HS-27A (cell line): Measurements from ENCODE around the gene GNAZ.

Source experiments
- DNase-seq: peaks from one replicate; pipeline ENCODE4 v3.0.0-alpha.2; 2012; ENCODE audit warnings: low read depth, missing footprints

The GNAZ gene

GRCh38 chr22:23107487-23108248 lies 37.3 kb downstream of the GNAZ start:
- no peak for DNase-seq

- DNase-seq, result no peak
These were observed 38.1 kb downstream of the GNAZ start for GRCh38 chr22:23108249-23109078.

DNA sequence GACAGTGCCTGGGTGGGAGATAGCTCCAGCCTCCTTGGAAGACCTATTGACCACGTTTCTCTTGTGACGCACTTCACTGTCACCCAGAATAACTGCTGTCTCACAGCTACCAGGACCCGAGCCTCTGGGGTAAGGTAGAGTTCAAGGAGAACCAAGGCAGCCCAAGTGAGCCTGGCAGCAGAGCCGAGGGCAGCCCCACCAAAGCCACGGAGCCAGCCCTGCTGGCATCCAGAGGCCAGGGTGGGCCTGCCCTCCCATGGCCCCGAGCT lies 38.7 kb downstream of the GNAZ start:
- no peak for DNase-seq

DNA sequence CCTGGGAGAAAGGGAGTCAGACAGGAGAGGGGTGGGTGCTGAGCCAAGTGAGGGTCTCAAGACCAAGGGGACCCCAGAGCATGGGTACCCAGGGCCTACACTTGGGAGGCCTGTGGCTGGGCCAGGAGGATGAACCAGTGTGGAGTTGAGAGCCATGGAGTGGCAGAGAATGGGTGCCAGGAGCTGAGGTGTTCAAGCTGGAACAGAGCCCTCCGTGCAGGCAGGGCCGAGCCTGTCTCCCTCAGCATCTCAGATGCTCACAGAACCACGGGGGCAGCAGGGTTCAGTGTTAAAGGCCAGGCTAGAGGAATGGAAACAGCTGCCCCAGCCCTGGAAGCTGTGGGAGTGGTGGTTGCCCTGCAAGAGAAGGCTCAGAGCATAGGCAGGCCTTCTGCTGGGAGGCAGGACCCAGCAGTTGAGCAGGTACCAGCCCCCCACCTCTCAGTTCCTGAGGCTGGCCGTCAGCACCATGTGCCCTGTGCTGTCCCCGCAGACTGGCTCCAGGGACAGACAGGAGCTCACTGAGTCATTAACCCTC lies 39.2 kb downstream of the GNAZ start:
- no peak for DNase-seq

DNA sequence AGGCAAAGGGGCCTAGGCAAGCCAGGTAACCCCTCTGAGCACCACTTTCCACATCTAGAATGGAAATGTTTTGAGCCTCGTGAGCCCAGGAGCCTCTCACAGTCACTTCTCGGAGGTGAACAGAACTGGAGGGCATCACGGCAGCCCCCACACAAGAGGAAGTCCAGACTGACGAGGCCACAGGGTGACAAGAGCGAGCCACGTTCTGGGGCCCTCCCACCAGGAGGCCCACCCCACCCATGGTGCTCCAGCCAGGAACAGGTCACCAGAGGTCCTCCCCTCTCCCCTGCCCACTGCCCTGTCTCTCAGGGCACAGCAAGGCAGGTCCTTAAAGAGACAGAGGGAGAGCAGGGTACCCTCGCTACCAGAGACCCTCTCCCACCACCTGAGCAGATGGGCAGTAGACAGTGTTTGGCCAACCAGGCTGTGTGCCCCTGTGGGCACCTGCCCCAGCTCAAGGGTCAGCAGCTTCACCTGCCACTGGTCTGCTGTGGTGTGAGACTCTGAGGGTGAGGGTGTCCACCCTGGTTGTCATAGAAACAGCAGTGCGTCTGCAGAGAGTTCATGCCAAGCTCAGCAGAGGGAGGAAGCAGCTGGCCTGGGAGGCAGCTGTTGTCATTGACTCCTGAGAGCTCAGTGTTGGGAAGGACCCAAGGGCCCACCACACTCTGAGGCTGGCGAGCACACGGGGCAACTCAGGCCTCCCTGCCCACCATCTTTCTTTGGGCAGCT lies 40.0 kb downstream of the GNAZ start:
- DNase-seq, result no peak

GRCh38 chr22:23110922-23111527 lies 40.7 kb downstream of the GNAZ start:
- DNase-seq, result no peak

DNA sequence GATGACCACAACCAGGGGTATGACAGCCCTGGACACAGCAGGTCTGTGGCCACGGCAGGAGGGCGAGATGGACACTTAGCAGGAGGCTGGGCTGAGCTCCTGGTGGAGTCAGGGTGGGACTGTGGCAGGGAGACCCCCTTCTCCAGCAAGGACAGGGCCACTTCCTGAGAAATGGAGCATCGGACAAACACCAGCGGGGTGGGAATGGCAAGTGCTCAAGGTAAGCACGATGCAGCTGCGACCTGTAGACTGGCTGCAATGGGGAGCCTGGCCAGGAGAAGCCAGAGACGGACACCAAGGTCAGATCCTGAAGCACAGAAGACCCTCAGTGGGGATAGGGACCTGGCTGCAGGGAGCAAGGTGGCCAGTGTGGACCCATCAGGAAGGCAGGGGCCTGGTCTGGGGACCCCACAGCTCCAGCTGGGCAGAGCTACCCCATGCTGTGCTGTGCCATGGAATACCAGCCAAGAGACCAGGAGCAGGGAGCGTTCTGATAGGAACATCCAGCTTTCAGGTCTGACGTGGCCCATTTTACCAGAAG lies 42.2 kb downstream of the GNAZ start:
- no peak for DNase-seq

- DNase-seq, result no peak
These were observed 42.9 kb downstream of the GNAZ start for GRCh38 chr22:23113067-23113846.

DNA sequence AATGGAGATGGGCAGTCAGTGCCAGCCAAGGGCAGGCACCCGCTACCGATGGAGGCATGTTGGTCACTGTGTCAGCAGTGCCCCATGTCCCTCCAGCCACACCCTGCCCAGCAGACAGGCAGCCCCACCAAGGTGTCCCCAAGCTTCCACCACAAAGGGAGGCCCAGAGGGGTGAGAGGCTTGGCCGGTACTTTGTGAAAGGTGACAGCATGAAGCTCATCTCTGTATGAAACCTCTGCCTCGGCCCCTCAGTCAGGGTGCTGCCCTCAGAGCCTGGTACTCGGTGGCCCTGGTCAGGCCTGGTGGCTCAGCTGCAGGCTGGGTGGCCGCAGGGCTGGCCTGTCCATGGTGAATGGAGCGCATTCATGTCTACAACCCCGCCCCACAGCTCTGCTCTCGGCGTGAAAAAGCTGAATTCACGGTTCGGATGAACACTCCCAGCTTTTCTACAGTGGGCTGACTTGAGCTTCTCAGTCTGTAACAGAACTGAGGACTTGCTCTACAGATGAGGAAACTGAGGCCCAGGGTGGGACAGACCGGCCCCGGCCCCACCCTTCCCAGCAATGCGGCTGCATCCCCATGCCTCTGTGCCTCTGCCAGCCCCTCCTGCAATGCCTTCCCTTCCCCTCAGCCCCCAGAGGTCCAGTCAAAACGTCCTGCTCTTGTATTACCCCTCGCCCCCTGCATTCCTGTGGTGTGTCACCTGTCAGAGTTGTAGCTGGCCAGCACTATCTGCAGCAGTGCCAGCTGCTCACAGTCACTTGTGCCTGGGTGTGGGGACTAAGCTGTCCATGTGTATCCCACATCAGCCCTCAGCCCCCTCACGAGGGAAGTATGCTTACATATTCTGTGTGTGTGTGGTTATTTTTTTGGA lies 43.8 kb downstream of the GNAZ start:
- DNase-seq, result no peak

- DNase-seq, result no peak
These were observed 44.4 kb downstream of the GNAZ start for GRCh38 chr22:23114721-23115020.

- no peak for DNase-seq
These were observed 45.0 kb downstream of the GNAZ start for GRCh38 chr22:23115369-23115768.

DNA sequence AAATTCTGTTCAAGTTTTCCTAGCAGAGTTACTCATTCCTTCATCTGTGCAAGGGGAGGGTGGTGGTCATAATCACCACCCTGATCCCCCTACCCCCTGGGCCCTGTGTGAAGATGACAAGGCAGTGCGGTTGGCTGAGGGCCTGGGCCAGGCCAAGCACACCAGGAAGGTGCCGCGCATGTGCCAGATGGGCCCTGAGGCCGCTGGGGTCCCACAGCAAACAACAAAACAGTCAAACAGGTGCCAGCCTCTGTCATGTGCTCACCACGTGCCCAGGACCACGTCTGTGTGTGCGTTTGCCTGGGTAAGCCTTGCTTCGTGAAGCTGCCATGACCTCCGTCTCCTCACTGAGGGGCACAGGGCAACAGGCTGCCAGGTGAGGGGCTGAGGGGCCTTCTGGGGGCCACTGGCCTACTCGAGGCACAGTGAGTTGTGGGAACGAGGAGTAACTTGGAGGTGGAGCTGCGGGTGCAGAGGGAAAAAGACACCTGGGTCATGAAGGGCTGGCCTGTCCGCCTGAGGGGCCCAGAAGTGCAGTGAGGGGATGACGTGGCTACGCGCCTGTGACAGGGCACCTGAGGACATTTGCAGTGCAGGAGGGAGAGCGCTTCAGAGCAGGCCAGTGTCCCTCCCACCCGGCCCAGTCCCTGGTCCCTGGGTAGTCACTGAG lies 45.6 kb downstream of the GNAZ start:
- no peak for DNase-seq

GRCh38 chr22:23116506-23117263 lies 46.4 kb downstream of the GNAZ start:
- no peak for DNase-seq

DNA sequence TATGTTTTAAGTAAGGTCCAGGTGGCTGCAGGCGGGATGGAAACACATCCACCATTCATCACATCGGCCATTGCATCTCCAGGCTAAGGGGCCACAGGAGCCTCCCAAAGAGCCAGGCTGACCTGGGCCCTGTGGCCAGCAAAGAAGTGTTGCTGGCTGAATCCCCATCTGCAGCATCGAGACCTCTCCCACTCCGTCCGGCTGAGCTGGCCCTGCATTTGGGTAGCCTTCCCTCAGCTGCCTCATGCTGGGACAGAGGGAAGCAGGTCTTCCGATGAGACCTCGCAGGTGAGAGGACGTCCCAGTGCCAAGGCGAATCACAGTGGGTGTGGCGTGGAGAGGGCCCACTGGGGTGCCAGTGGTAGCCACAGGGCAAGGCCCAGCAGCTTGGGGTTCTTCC lies 47.0 kb downstream of the GNAZ start:
- no peak for DNase-seq

- no peak for DNase-seq
These were observed 47.8 kb downstream of the GNAZ start for GRCh38 chr22:23117891-23118646.

DNA sequence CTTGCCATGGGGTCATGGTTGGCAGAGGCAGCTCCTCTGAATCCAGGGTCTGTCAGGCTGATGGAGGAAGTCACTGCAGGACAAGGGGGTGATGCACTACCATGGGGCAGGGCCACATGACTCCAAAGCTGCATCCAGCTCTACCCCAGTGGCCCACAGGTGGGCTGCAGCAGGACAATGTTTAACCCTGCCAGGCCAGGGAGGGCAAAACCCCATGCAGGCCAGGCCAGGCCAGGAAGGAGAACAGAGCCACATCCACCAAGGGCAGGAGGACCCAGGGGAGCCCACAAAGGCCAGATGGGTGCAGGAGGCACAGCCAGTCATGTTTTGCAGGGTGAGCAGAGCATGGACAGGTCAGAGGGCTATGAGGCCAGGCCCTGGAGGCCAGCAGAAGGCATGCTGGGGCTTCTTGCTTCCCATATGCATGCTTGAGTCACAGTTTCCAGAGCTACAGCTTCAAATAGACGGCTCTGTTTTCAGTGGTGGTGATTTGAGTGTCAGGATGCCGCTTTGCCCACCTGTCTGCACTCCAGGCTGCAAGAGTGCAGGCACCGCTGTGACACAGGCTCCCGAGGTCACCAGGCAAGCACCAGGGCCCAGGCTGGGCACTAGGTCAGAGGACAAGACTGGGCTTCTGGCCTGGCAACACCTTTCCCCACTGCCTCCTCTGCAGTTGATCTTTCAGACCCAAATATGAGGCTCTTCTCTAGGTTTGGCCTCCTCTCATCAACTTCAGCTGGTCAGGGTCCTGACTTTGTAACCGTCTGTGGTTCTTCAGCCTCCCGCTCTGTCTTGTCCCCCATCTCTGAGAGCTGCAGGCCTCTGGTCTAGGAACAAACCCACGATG lies 48.6 kb downstream of the GNAZ start:
- no peak for DNase-seq
